ENCODE results near the gene MGARP. TPM values are rescaled to one million over a fixed set of nuclear protein-coding genes. Genes with fewer than 3 reads are reported as not detected.
"Not testable (repeated sequence)": the region's sequence is repeated elsewhere in the genome, so short reads cannot be mapped to it uniquely, and the experiment has no call there.

MGARP gene
- total RNA-seq, 1 donor from 2014 or later: 0.65 TPM

DNA sequence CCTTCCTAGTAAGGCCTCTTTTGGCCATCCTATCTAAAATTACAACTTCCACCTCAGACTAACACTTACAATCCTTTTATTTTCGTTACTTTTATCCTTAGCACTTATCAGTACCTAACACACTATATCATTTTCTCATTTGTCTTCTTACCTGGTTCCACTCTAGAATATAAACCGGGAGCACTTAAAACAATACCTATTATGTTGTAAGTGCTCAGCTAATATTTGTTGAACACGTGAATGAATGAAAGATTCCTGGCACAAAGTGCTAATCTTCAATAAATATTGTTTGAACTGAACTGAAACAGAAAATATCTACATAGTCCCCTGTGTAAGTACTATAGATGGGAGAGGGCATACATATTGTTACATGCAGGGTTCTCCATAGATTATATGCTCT, 14.4 kb downstream of the MGARP start:
- Mint-ChIP-seq H3K27ac (ENCODE audit: unreplicated experiment) (no peak overlapping the region), H3K27me3 (ENCODE audit: low read depth) (no peaks in the 10 kb centered on the region), H3K4me3 (no peak overlapping the region), H3K9me3 (no peaks in the 10 kb centered on the region), H3K36me3 (ENCODE audit: low read depth) (no peaks in the 10 kb centered on the region), H3K4me1 (peaks cover 12% of the 10 kb centered on the region)
- TF ChIP-seq, protein P1, sequence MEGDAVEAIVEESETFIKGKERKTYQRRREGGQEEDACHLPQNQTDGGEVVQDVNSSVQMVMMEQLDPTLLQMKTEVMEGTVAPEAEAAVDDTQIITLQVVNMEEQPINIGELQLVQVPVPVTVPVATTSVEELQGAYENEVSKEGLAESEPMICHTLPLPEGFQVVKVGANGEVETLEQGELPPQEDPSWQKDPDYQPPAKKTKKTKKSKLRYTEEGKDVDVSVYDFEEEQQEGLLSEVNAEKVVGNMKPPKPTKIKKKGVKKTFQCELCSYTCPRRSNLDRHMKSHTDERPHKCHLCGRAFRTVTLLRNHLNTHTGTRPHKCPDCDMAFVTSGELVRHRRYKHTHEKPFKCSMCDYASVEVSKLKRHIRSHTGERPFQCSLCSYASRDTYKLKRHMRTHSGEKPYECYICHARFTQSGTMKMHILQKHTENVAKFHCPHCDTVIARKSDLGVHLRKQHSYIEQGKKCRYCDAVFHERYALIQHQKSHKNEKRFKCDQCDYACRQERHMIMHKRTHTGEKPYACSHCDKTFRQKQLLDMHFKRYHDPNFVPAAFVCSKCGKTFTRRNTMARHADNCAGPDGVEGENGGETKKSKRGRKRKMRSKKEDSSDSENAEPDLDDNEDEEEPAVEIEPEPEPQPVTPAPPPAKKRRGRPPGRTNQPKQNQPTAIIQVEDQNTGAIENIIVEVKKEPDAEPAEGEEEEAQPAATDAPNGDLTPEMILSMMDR (conservative IDR thresholded peaks at IDR 0.05): no peak
- DNase-seq (ENCODE audit: low read depth, low spot score): no peak

- Mint-ChIP-seq H3K4me3 (no peak overlapping the region), H3K27me3 (ENCODE audit: low read depth) (no peaks in the 10 kb centered on the region), H3K4me1 (no peaks in the 10 kb centered on the region), H3K36me3 (ENCODE audit: low read depth) (no peaks in the 10 kb centered on the region), H3K9me3 (no peaks in the 10 kb centered on the region), H3K27ac (ENCODE audit: unreplicated experiment) (no peak overlapping the region)
- TF ChIP-seq, protein P1 (conservative IDR thresholded peaks at IDR 0.05): no peak
- DNase-seq (ENCODE audit: low read depth, low spot score): no peak
Observed at GRCh38 chr4:139256349-139256748, 23.7 kb downstream of the MGARP start.

GRCh38 chr4:139255581-139255980, 24.4 kb downstream of the MGARP start:
- not testable (repeated sequence) for H3K4me3 Mint-ChIP-seq; H3K9me3 Mint-ChIP-seq; H3K36me3 Mint-ChIP-seq (ENCODE audit: low read depth); H3K4me1 Mint-ChIP-seq; H3K27ac Mint-ChIP-seq (ENCODE audit: unreplicated experiment); H3K27me3 Mint-ChIP-seq (ENCODE audit: low read depth); DNase-seq (ENCODE audit: low read depth, low spot score)

- H3K36me3 Mint-ChIP-seq (ENCODE audit: low read depth): no peaks in the 10 kb centered on the region
- H3K4me3 Mint-ChIP-seq: no peak overlapping the region
- TF ChIP-seq, protein P1 (conservative IDR thresholded peaks at IDR 0.05): no peak
- no peaks in the 10 kb centered on the region for H3K9me3 Mint-ChIP-seq
- no peak for DNase-seq (ENCODE audit: low read depth, low spot score)
- no peaks in the 10 kb centered on the region for H3K27me3 Mint-ChIP-seq (ENCODE audit: low read depth)
- no peaks in the 10 kb centered on the region for H3K4me1 Mint-ChIP-seq
- H3K27ac Mint-ChIP-seq (ENCODE audit: unreplicated experiment): no peak overlapping the region
Observed at GRCh38 chr4:139253713-139254112, 26.3 kb downstream of the MGARP start.

DNA sequence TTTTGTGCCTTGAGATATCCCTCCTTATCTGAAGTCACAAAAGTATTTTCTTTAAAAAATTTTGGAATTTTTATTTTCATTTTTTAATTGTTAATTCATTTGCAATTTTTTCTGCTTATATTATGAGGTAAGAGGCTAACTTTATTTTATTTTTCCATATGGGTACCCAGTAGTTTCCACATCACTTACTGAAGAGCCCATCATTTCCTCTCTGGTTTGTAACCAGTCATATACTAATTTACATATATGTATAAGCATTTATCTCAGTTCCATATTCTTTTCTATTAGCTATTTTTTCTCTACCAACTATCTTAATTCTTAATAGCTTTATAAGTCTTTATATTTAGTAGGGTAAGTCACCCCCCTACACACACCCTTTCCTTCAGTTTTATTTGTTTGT, 27.0 kb downstream of the MGARP start:
- no peak overlapping the region for H3K4me3 Mint-ChIP-seq
- TF ChIP-seq, protein P1 (conservative IDR thresholded peaks at IDR 0.05): no peak
- no peak overlapping the region for H3K27ac Mint-ChIP-seq (ENCODE audit: unreplicated experiment)
- no peaks in the 10 kb centered on the region for H3K9me3 Mint-ChIP-seq
- no peaks in the 10 kb centered on the region for H3K4me1 Mint-ChIP-seq
- no peak for DNase-seq (ENCODE audit: low read depth, low spot score)
- H3K36me3 Mint-ChIP-seq (ENCODE audit: low read depth): no peaks in the 10 kb centered on the region
- H3K27me3 Mint-ChIP-seq (ENCODE audit: low read depth): no peaks in the 10 kb centered on the region

DNA sequence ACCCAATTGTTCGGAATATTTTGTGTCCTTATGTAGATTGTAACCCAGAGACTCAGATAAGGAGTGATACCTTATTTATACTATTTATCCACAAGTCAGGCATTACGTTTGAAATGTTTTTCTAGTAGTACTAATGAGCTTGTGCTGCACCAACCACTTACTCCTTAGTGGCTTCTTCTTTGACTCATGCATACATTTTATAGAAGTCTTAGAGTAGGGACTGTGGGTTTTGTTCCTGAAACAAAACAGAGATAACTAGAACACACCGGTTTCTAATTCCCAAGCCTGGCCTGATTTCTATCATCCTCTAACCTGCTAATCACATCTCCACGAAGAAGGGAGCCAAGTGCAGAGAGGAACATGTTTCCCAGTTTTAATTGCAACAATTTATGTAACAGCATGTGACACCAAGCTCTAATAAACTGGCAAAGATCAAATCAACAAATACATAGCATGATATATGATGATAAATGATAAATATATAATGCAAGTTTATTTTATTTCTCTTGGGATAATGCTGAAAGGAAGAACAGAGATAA, 32.3 kb downstream of the MGARP start:
- no peak overlapping the region for H3K27ac Mint-ChIP-seq (ENCODE audit: unreplicated experiment)
- TF ChIP-seq, protein P1 (conservative IDR thresholded peaks at IDR 0.05): no peak
- no peak overlapping the region for H3K4me3 Mint-ChIP-seq
- no peaks in the 10 kb centered on the region for H3K36me3 Mint-ChIP-seq (ENCODE audit: low read depth)
- DNase-seq (ENCODE audit: low read depth, low spot score): no peak
- no peaks in the 10 kb centered on the region for H3K4me1 Mint-ChIP-seq
- no peaks in the 10 kb centered on the region for H3K9me3 Mint-ChIP-seq
- H3K27me3 Mint-ChIP-seq (ENCODE audit: low read depth): no peaks in the 10 kb centered on the region

Measured in neural crest cell (in vitro differentiated cells).